GM19395 (cell line): ENCODE measurements around the gene GALK2.
"Not testable (repeated sequence)": the region's sequence is repeated elsewhere in the genome, so short reads cannot be mapped to it uniquely, and the experiment has no call there.

Experiments used
- ATAC-seq: cut with Tn5 transposase; IDR thresholded peaks from one replicate; pipeline ENCODE4 v1.9.1; 2021; ENCODE audit warnings: mild to moderate bottlenecking, moderate library complexity; ENCODE audit not compliant: unreplicated experiment

Gene GALK2

DNA sequence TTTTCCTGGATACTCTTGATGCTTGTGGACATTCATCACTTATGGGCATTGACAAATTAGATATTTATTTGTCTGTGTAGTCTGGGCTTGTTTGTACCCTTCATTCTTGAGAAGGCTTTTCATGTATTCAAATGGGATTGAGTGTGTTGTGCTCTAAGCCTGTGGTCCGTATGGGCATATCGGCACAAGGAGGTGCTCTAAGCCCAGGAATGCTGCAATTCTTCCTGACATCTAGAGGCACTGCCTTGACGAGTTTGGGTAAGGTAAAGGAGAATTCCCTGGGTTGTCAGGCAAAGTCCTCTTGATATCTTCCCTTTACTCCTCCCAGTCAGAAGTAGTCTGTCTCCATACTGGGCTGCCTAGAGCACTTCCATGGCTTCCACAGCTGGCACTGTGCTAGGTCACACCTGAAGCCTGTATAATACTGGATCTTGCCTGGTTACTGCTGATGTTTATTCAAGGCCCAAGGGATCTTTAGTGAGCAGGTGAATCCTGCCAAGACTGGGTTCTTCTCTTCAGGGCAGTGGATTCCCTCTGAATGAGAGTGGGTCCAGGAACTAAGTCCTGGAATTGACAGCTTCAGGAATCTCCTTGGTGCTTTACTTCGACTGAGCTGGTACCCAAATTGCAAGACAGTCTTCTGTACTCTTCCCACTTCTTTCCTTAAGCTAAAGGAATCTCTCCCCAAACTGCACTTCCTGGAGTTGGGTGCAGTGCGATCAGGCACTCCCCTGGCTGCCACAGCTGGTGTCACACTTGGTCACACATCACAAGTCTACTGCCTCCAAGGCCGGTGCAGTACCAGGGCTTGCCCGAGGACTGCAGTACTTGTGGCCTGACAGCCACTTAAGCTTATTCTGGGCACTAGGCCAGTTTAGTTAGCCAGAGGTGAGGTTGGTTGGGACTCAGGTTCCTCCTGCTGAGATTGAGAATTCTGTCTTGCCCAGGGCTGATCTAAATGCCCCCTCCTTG is 46.0 kb downstream of the GALK2 start:
- ATAC-seq = peak; percentile 99

DNA sequence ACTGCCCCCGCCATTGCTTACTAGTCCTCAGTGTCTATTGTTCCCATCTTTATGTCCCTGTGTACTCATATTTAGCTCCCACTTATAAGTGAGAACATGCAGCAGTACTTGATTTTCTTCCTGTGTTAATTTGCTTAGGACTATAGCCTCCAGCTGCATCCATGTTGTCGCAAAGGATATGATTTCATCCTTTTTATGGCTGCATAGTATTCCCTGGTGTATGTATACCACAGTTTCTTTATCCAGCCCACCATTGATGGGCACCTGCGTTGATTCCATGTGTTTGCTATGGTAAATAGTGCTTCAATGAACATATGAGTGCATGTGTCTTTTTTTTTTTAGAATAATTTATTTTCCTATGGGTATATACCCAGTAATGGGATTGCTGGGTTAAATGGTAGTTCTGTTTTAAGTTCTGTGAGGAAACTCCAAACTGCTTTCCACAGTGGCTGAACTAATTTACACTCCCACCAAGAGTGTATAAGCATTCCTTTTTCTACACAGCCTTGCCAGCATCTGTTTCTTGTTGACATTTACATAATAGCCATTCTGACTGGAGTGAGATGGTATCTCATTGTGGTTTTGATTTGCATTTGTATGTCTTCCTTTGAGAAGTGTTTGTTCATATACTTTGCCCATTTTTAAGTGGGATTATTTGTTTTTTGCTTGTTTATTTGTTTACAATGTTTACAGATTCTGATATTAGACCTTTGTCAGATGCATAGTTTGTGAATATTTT is 53.7 kb downstream of the GALK2 start:
- ATAC-seq = no peak

DNA sequence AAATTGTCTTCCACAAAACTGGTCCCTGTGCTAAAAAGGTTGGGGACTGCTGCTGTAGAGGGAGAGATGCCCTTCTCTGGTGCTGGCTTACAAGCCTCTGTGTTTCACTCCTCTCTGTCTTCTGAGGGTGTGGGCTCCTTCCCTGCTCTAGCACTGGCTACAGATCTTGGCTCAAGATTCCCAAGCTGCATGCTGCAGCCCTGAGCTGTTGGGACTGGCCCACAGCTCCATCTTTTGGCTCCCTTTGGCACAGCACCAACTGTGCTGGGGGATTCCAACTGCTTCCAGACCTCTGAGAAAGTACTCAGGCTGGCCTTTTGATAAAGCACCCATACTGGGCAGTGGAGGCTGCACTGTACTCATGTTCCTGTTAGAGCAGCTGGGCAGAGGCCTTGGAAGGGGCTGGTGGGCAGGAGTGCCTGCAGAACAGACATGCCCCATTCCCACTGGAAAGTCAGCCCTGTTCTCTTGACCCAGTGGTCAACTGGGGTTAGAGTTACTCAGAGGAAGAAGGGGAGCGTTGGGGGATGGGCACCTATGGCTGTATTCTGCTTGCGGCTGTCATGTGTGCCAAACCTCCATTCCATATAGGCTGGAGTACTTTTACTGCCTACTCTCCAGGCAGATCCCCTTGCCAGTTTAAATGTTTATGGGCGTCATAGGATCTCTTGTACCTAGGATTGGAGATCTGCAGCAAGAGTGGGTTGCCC is 55.7 kb downstream of the GALK2 start:
- ATAC-seq = no peak

DNA sequence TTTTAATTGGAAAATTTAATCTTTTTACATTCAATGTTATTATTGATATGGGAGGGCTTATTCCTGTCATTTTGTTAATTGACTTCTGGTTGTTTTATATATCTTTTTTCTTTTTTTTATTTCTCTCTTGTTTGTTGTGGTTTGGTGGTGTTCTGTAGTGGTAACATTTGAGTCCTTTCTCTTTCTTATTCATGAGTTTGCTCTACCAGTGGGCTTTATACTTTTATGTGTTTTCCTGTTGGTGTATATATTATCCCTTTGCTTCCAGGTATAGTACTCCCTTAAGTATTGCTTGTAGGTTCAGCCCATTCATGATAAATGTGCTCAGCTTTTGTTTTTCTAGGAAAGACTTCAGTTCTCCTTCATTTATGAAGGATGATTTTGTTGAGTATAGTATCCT is 57.6 kb downstream of the GALK2 start:
- ATAC-seq = no peak

DNA sequence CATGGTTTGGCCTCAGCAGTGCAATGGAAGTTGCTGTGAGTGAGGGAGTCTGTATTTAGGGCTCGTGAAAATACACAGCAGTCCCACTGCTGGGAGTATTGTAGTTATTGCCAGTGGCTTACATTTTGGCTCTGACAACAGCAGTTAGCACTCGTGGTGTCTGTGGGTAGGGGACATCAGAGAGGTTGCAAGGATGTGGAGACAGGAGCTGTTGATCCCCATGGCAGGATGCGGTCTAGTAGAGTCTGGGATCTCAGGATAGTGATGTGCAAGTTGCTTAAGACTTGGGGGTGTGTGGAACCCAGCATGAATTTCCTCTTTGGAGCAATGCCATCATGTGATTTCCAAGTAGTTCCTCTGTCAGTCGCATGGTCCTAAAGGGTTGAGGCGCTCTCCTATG is 59.9 kb downstream of the GALK2 start:
- ATAC-seq = no peak

DNA sequence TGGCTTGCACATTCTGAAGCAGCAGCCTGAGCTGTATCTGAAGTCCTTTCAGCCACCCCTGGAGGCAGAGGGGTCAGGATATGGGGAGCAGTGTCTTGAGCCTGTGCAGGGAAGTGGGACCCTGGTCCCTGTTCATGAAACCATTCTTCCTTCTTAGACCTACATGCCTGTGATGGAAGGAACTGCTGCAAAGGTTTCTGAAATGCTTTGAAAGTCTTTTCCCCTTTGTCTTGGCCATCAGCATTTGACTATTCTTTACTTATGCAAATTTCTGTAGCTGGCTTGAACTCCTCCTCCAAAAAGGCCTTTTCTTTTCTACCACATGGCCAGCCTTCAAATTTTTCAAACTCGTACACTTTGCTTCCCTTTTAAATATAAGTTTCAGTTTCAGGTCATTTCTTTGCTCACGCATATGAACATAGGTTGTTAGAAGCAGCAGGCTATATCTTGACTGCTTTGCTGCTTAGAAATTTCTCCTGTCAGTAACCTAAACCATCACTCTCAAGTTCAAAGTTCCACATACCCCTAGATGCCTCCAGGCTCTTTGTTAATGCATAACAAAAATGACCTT is 62.3 kb downstream of the GALK2 start:
- no peak for ATAC-seq

DNA sequence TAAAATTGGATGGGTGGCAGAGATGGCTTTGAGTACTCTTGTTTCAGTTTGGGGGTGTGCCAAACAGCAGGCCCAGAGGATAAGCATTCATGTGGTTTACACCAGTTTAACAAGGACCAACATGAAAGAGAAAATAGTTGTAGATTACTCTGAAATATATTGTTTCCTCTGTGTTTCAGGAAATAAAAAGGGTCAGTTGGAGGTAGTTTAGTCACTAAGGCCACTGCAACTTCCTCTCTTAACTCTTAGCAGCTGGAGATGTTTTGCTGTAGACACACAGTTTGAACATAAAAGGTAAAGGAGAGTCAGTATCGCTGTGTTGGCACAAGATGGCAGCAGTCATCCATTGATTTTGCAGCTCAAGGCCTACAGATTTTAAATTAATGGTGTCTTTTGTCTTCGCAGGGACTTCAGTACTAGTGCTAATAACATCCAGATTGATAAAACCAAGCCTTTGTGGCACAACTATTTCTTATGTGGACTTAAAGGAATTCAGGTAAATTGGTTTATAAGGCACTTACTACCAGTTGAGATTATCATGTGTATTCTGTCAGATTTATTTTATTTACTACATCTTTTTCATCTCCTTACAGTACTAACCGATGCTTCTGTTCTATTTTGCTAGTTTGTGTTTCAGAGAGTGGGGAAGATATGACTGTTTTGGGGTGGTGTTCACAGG is 65.5 kb downstream of the GALK2 start:
- peak; percentile 97 for ATAC-seq

DNA sequence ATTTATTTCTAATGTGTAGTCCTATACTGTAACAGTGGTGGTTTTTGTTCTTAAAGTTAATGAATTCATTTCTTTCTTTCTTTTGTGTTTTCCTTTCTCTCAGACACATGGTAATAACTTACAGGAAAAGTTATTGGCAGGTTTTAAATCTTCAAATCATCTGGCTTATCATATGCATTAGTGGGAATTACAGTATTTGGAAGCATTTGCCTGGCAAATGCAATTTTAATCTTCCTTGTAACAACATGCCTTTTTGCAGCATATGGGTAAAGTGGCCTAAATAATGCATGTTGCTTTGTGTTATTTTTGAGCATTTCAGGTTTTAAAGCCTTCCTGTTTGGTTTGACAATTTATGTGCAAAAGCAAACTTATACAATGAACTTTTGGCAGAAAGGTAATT is 66.8 kb downstream of the GALK2 start:
- no peak for ATAC-seq

DNA sequence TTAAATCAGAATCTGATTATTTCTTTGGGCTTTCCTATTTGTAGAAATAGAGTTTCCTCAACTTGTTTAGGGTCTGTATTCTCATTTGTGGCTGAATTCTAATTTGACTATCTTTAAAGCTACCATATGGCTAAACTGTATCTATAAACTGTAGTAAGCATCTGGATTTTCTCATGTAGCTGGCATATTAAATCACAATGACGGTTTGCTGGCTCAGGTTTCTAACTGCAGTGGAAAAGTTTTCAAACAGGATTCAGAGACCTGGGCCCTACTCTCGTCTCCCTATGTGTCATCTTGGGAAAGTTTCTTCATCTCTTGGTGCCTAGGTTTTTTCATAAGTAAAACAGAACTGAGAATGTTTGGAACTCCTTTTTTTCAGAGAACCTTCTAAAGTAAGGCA is 68.3 kb downstream of the GALK2 start:
- ATAC-seq = no peak

DNA sequence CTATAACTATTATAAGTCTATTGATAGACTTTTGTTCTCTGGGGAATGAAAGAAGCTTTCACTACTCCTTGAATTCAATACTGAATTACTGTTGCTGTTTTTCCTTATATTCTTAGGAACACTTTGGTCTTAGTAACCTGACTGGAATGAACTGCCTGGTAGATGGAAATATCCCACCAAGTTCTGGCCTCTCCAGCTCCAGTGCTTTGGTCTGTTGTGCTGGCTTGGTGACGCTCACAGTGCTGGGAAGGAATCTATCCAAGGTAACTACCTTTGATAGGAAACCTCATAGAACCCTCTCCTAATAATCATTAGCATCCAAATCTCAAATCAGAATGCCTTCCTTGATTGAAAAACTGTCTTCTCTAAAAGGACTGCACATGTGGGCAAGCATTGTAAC is 69.1 kb downstream of the GALK2 start:
- no peak for ATAC-seq

DNA sequence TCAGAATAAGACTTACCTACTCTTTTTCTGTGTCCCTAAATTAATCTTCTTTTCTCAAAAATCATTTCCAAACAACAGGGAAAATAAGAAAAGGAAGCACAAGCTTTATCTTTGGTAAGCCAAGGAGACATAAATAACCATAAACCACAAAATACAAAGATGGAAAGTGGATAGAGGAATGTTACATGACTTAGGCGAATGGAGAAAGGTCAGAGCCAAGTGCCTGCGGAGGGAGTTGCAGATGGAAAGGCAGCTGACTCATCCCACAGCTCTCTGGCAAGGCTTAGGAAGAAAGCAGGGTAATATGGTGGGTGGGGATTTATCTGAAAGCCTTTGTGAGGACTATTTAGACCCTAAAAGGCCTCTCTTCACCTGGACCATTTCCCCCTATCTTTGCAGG is 72.8 kb downstream of the GALK2 start:
- ATAC-seq = no peak

DNA sequence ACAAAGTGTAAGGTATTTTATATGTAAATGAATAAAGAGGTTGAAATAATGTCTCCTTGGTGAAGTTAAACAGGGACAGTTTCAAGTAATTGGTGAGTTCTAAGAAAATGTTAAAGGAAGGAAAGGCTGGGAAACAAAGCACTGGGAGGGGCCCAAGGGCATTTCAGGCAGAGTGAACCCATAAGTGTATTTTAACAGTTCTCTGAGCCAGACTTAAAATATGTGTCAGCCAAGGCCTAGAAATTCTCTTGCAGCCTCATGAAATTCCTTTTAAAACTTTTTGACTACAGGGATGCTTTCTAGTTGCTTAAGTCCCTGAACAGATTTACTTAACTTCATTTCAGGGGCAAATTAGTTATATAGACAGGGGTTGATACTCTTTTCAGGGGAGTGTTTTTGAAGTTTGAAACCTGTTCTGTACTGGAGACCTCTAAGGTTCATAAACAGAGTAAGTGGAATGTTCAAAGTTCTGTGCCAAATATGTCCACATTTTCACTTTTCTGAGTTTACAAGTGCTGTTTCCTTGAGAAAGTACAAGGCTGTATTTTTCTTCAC is 77.6 kb downstream of the GALK2 start:
- ATAC-seq = no peak

DNA sequence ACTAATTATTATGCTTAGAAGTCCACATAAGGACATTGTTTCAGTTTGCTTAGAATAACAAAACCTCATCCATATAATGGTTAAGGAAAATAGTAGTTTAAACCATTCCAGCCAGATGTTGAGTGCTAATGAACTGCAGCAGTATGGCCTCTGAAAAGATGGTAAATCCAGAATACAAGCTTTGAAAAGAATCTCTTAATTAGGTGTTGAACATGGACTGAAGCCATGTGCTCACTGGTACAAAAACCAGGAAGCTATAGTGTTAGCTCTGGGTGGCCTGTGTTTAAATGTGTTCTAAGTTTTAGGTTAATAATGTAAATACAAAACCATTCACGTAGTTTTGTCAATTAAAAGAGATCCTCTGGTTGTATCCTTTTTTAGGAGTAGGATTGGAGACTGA is 78.2 kb downstream of the GALK2 start:
- no peak for ATAC-seq

DNA sequence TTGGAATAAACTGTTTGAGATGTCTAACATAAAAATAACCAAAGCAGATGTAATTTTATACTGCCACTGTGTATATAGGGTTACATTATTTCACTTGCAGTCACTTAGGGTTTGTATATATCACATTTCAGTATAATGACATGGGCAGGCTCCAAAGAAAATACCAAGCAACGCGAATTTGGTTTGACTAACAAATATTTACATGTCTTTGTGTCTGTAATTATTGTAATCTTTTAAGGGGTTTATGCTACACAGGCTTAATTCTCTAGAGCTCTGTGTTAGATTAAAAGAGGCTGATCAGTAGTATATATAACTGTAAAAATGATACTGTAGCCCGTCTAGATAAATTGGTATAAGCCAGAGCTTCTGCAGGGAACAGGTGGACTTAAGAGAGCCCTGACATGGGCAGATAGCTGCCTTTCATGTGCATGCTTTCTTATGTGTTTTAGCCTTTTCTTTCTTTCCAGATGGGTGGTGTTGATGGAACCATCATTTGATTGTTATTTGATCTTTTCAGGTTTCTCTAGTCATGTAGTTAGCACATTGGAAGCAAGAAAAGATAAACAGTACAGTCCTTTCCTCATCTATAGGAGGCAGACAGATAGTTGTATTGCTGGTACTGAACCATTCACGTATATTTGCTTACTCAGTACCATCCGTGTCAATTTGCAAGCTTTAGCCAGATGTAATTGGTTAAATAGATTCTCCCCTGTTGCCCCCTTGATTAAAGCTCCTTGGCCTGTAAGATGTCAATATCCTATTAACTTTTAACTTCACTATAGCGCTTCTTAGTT is 86.1 kb downstream of the GALK2 start:
- no peak for ATAC-seq

DNA sequence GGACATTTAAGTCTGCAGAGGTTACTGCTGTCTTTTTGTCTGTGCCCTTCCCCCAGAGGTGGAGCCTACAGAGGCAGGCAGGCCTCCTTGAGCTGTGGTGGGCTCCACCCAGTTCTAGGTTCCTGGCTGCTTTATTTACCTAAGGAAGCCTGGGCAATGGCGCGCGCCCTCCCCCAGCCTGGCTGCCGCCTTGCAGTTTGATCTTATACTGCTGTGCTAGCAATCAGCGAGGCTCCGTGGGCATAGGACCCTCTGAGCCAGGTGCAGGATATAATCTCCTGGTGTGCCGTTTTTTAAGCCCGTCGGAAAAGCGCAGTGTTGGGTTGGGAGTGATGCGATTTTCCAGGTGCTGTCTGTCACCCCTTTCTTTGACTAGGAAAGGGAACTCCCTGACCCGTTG is 95.1 kb downstream of the GALK2 start:
- not testable (repeated sequence) for ATAC-seq

DNA sequence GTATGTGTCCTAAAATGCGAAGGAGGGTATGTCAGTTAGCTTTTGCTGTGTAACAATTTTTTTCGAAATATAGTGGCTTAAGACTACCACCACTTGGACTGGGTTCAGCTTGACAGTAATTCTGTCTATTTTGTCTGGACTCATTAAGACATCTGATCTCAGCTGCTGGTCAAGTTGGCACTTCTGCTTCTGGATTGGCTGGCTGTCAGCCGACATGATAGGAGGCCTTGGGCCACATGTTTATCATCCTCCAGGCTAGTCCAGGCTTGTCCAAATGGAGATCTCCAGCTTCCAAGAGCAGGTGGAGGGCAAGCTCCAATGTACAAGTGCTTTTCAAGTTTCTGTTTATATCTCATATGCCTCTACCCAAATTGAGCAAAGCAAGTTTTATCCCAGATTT is 95.9 kb downstream of the GALK2 start:
- ATAC-seq = no peak

DNA sequence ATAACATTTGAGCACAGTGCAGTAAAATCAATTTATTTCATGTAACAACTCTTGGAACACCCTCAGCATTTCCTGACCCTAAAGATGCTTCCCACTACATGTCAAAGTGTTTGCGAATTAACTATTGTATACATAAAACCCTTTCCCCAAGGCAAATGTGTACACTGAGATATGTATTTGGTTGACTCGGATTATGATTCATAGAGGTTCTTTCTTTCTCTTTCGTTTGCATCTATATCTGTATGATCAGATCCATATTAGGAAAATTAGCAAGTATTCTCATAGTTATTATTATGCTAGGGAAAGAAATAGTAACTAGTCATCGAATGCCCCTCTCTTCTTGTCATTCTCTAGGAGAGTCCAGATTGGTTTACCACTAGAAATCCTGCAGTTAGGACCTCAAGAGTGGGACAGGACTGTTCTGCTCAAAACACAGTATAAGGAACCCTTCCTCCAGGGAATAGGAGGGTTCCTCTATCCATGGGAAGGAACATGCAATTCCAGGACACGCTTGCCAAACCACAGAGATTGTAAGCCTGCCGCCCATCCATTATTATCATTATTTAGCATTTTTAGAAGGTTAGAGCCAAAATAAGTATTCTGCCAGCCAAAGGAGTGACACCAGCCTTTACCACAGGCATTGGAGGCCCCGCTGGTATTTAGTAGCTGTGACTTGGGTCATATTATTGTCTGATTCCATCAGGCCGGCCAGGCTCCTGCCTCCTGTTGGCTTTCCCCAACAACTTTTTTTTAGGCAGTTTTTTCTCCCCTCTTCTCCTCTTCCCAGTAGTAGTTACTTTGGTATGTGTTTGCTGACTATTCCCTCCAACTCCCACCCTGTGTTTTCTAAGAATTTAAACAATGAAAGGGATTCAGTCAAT is 100.7 kb downstream of the GALK2 start:
- no peak for ATAC-seq

DNA sequence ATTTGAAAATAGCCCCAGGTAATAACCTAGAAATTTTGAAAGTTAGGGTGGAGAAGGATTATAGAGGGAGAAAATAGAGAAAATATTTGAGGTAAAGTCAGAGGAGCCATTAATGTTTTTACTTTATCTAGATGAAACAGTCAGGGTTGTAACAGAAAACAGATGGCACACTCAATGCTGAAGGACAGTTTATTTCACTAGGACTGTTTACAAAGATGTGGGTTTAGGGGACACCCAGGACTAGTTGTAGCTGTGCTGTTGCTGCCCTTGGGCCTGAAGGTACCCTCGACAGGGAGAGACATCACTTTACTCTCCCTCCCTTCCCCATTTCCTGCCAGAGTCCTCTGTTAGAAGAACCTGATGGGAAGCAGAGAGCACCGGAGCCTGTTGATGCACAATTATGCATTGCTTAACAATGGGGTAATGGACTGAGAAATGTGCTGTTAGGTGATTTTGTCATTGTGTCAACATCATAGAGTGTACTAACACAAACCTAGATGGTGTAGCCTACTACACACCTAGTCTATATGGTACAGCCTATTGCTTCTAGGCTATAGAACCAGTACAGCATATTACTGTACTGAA is 103.8 kb downstream of the GALK2 start:
- ATAC-seq = no peak
